Measurements from ENCODE around the gene TPX2. TPM values are rescaled to one million over a fixed set of nuclear protein-coding genes. Genes with fewer than 3 reads are reported as not detected.
"Not testable (repeated sequence)": the region's sequence is repeated elsewhere in the genome, so short reads cannot be mapped to it uniquely, and the experiment has no call there.

TPX2 gene
- total and polyA plus RNA-seq, 7 experiments from 2014 or later: 0.09 to 84.3 (median 0.30) TPM; not detected in 1

DNA sequence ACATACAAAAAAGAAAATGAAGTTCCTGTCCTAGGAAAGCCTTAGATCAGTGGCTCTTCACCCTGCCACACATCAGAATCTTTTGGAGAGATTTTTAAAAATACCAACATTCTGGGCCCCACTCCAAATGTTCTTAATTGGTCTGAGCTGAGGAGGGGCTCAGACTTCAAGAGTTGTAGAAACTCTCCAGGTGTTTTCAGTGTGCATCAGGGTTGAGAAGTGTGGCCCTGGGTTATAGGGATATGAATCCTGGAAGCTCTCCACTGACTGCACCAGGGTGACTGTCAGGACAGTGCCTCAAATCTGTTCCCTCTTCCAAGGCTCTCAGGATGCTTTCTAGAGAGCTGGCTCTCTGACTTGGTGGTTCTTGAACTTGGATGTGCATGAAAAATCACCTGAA, 74.5 kb downstream of the TPX2 start:
- intact Hi-C loops (cut with micrococcal nuclease): no loop called here
- CTCF ChIA-PET: no interaction called here
- Mint-ChIP-seq H3K27me3 (no peaks in the 10 kb centered on the region), H3K4me1 (no peaks in the 10 kb centered on the region), H3K27ac (no peak overlapping the region), H3K9me3 (no peaks in the 10 kb centered on the region), H3K4me3 (no peak overlapping the region), H3K36me3 (no peaks in the 10 kb centered on the region)
- POLR2A ChIA-PET: no interaction called here
- no peaks in the 10 kb centered on the region for H3K27me3 ChIP-seq (ENCODE audit: control insufficient read depth in 2 of 2, insufficient read depth in 2 of 2, low read length in 2 of 2)
- ATAC-seq: no peak
- no peaks in the 10 kb centered on the region for H3K36me3 ChIP-seq (ENCODE audit: control insufficient read depth in 2 of 3, insufficient read depth in 3 of 3, low read length in 3 of 3)
- no peaks in the 10 kb centered on the region for H3K4me1 ChIP-seq (ENCODE audit: control insufficient read depth in 2 of 2, insufficient read depth in 2 of 2, low read length in 2 of 2)
- H3K9me3 ChIP-seq (ENCODE audit: control insufficient read depth in 2 of 3, low read length in 3 of 3): no peaks in the 10 kb centered on the region
- DNase-seq: no peak
- no peak overlapping the region for H3K27ac ChIP-seq (ENCODE audit: low read depth, low read length)
- H3K4me3 ChIP-seq (ENCODE audit: low read length): no peak overlapping the region

DNA sequence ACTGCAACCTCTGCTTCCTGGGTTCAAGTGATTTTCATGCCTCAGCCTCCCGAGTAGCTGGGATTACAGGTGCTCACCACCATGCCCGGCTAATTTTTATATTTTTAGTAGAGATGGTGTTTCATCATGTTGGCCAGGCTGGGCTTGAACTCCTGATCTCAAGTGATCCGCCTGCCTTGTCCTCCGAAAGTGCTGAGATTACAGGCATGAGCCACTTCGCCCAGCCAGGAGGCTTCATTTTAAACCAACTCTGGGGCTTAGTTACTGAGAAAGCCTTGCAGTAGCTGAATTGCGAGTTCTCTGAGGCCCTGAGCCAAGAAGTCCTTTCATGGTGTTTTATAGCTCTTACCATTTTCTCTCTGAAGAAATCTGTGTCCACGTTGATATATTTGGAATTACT, 75.1 kb downstream of the TPX2 start:
- H3K27me3 Mint-ChIP-seq; H3K27me3 ChIP-seq (ENCODE audit: control insufficient read depth in 2 of 2, insufficient read depth in 2 of 2, low read length in 2 of 2); H3K27ac Mint-ChIP-seq; H3K4me3 Mint-ChIP-seq; H3K4me3 ChIP-seq (ENCODE audit: low read length); H3K9me3 ChIP-seq (ENCODE audit: control insufficient read depth in 2 of 3, low read length in 3 of 3); H3K36me3 ChIP-seq (ENCODE audit: control insufficient read depth in 2 of 3, insufficient read depth in 3 of 3, low read length in 3 of 3); POLR2A ChIA-PET; H3K36me3 Mint-ChIP-seq; intact Hi-C loops (cut with micrococcal nuclease); ATAC-seq; CTCF ChIA-PET; H3K4me1 ChIP-seq (ENCODE audit: control insufficient read depth in 2 of 2, insufficient read depth in 2 of 2, low read length in 2 of 2); DNase-seq; H3K4me1 Mint-ChIP-seq; H3K9me3 Mint-ChIP-seq; H3K27ac ChIP-seq (ENCODE audit: low read depth, low read length): not testable (repeated sequence)

DNA sequence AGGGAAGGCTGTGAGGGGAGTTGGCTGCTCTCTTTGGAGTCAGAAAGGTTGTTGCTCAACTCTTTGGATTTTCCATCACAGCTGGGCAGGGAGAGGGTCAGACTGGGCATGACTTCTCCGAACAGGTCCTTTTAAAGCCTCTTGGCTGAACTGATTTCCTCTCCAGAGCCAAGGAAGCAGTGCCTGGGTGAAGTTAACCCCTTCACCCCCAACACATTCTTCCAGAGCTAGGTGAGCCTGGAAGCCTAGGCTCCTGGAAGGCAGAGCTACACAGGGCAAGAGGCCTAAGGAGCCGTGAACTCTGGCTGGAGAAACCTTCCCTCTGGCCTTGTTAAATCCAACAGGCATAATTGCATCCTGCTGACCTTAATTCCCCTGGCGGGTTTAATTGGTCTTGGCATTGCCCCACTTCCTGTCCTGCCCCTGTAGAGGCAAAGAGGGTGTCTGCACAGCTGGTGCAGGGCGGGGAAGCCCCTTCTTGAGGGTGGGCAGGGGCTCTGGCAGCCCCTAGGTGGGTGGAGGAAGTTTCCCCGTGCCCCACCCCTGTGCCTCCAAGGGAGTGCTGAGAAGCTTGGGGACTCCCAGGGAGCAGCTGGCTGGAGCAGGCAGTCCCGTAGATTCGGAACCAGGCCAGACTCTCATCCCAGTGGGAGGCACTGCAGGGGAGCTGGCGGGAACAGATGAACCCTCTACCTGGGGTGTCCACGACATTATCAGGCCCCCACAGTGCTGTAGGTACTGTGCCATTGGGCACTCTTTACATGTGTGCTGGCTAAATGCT, 76.5 kb downstream of the TPX2 start:
- Mint-ChIP-seq H3K27ac (no peak overlapping the region), H3K27me3 (no peaks in the 10 kb centered on the region), H3K4me3 (no peak overlapping the region), H3K4me1 (no peaks in the 10 kb centered on the region), H3K9me3 (no peaks in the 10 kb centered on the region), H3K36me3 (no peaks in the 10 kb centered on the region)
- Histone ChIP-seq H3K27me3 (ENCODE audit: control insufficient read depth in 2 of 2, insufficient read depth in 2 of 2, low read length in 2 of 2) (no peaks in the 10 kb centered on the region), H3K9me3 (ENCODE audit: control insufficient read depth in 2 of 3, low read length in 3 of 3) (no peaks in the 10 kb centered on the region), H3K4me3 (ENCODE audit: low read length) (no peak overlapping the region), H3K27ac (ENCODE audit: low read depth, low read length) (no peak overlapping the region), H3K4me1 (ENCODE audit: control insufficient read depth in 2 of 2, insufficient read depth in 2 of 2, low read length in 2 of 2) (no peaks in the 10 kb centered on the region), H3K36me3 (ENCODE audit: control insufficient read depth in 2 of 3, insufficient read depth in 3 of 3, low read length in 3 of 3) (no peaks in the 10 kb centered on the region)
- DNase-seq (no peak), ATAC-seq (no peak)
- ChIA-PET CTCF (no interaction called here), POLR2A (interaction anchor here (0.6 kb wide), 1 partner anchor 104 kb away, joined by 3 read pairs; no protein-coding TSS in a partner anchor)
- intact Hi-C loops (cut with micrococcal nuclease): no loop called here

DNA sequence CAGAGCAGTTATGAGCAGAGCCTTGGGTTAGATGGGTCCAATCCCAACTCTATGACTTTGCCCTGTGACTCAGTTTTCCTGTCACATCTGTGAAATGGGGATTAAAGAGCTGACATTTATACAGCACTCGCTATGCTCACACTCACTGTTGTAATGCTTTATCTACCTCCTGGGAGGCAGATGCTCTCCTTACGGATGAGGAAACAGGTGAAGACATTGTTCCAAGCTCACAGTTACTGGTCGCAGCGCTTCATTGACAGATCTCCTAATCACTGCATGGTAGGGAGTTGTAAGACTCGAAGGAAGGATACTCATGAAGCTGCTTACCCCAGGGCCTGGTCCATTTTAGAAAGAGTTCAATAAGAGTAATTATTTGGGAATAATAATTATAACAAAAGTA, 77.1 kb downstream of the TPX2 start:
- Histone ChIP-seq H3K27ac (ENCODE audit: low read depth, low read length) (no peak overlapping the region), H3K9me3 (ENCODE audit: control insufficient read depth in 2 of 3, low read length in 3 of 3) (no peaks in the 10 kb centered on the region), H3K4me1 (ENCODE audit: control insufficient read depth in 2 of 2, insufficient read depth in 2 of 2, low read length in 2 of 2) (no peaks in the 10 kb centered on the region), H3K27me3 (ENCODE audit: control insufficient read depth in 2 of 2, insufficient read depth in 2 of 2, low read length in 2 of 2) (no peaks in the 10 kb centered on the region), H3K4me3 (ENCODE audit: low read length) (no peak overlapping the region), H3K36me3 (ENCODE audit: control insufficient read depth in 2 of 3, insufficient read depth in 3 of 3, low read length in 3 of 3) (no peaks in the 10 kb centered on the region)
- no peak for ATAC-seq
- no peaks in the 10 kb centered on the region for H3K9me3 Mint-ChIP-seq
- DNase-seq: no peak
- no peaks in the 10 kb centered on the region for H3K4me1 Mint-ChIP-seq
- no peak overlapping the region for H3K27ac Mint-ChIP-seq
- H3K36me3 Mint-ChIP-seq: no peaks in the 10 kb centered on the region
- no peak overlapping the region for H3K4me3 Mint-ChIP-seq
- peaks cover 0 to 2% (median 0%) of the 10 kb centered on the region in 5 donors for H3K27me3 Mint-ChIP-seq
- ChIA-PET POLR2A (no interaction called here), CTCF (no interaction called here)
- intact Hi-C loops (cut with micrococcal nuclease): no loop called here

DNA sequence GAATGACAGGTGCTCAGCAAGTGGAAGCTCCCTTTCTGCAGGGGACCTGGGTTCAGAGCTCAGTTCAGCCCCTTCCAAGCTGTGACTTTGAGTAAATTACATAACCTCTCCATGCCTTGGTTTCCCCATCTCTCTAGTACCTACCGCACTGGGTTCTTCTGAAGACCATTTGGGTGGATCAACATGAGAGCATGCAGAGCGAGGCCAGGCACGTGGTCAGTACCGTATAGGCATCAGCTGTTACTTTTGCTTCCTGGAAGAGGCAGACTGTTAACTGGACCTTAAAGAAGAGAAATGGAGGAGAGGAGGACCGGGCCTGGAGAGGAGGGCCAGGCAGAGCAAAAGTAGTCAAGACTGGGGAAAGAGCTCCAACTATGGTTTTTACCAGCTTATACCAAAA, 78.4 kb downstream of the TPX2 start:
- Mint-ChIP-seq H3K36me3 (no peaks in the 10 kb centered on the region), H3K9me3 (no peaks in the 10 kb centered on the region), H3K27ac (no peak overlapping the region), H3K4me3 (no peak overlapping the region), H3K4me1 (peaks cover 0 to 4% (median 0%) of the 10 kb centered on the region in 7 donors), H3K27me3 (peaks cover 0 to 4% (median 0%) of the 10 kb centered on the region in 5 donors)
- Histone ChIP-seq H3K9me3 (ENCODE audit: control insufficient read depth in 2 of 3, low read length in 3 of 3) (no peaks in the 10 kb centered on the region), H3K4me1 (ENCODE audit: control insufficient read depth in 2 of 2, insufficient read depth in 2 of 2, low read length in 2 of 2) (no peaks in the 10 kb centered on the region), H3K27ac (ENCODE audit: low read depth, low read length) (no peak overlapping the region), H3K27me3 (ENCODE audit: control insufficient read depth in 2 of 2, insufficient read depth in 2 of 2, low read length in 2 of 2) (no peaks in the 10 kb centered on the region), H3K4me3 (ENCODE audit: low read length) (no peak overlapping the region), H3K36me3 (ENCODE audit: control insufficient read depth in 2 of 3, insufficient read depth in 3 of 3, low read length in 3 of 3) (no peaks in the 10 kb centered on the region)
- DNase-seq: no peak
- ChIA-PET CTCF (interaction anchor here (1.1 kb wide), 1 partner anchor 35 kb away, joined by 3 read pairs; no protein-coding TSS in a partner anchor), POLR2A (no interaction called here)
- intact Hi-C loops (cut with micrococcal nuclease): no loop called here
- no peak for ATAC-seq

DNA sequence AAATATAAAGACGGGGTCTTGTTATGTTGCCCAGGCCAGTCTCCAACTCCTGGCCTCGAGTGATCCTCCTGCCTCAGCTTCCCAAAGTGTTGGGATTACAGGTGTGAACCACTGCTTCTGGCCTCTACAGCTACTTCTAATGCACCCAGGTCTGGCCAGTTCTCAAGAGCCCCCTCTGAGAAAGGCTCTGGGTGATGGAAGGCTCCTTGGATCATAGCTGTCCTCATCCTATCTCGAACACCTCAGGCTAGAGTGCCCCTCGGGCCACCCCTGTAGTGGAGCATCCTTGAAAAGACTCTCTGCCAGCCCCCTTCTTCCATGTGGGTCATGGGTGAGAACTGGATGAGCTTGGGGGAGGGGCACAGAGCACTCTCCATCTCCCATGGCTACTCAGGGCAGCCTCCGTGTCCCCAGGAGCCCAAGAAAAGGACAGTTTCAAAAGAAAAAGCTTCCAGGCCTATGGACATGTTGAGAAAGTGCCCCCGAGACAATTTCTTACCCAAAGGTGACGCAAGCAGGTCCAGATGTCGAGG, 79.4 kb downstream of the TPX2 start:
- peaks cover 0 to 4% of the 10 kb centered on the region in 2 donors for H3K4me1 ChIP-seq (ENCODE audit: control insufficient read depth in 2 of 2, insufficient read depth in 2 of 2, low read length in 2 of 2)
- ChIA-PET POLR2A (no interaction called here), CTCF (no interaction called here)
- H3K36me3 ChIP-seq (ENCODE audit: control insufficient read depth in 2 of 3, insufficient read depth in 3 of 3, low read length in 3 of 3): no peaks in the 10 kb centered on the region
- Mint-ChIP-seq H3K4me3 (no peak overlapping the region), H3K27me3 (peaks cover 0 to 4% (median 0%) of the 10 kb centered on the region in 5 donors), H3K36me3 (no peaks in the 10 kb centered on the region), H3K4me1 (peaks cover 0 to 7% (median 0%) of the 10 kb centered on the region in 7 donors), H3K9me3 (no peaks in the 10 kb centered on the region), H3K27ac (no peak overlapping the region)
- DNase-seq: no peak
- ATAC-seq: no peak
- intact Hi-C loops (cut with micrococcal nuclease): no loop called here
- no peaks in the 10 kb centered on the region for H3K9me3 ChIP-seq (ENCODE audit: control insufficient read depth in 2 of 3, low read length in 3 of 3)
- H3K4me3 ChIP-seq (ENCODE audit: low read length): no peak overlapping the region
- H3K27ac ChIP-seq (ENCODE audit: low read depth, low read length): no peak overlapping the region
- H3K27me3 ChIP-seq (ENCODE audit: control insufficient read depth in 2 of 2, insufficient read depth in 2 of 2, low read length in 2 of 2): no peaks in the 10 kb centered on the region
